HG02943 (cell line): ENCODE results near the gene MLPH.

ENCODE experiments used
- ATAC-seq: cut with Tn5 transposase; IDR thresholded peaks from one replicate; pipeline ENCODE4 v1.9.1; 2021; ENCODE audit warnings: mild to moderate bottlenecking, low read depth, moderate library complexity; ENCODE audit not compliant: unreplicated experiment

The MLPH gene

GRCh38 chr2:237486819-237487448, at the start of gene MLPH:
Gene MLPH (plus strand): TSS chr2:237487251. CDS start chr2:237493427, 6,176 bp downstream.
- no peak for ATAC-seq

GRCh38 chr2:237437566-237437965, 49.5 kb upstream of the MLPH start:
- no peak for ATAC-seq

DNA sequence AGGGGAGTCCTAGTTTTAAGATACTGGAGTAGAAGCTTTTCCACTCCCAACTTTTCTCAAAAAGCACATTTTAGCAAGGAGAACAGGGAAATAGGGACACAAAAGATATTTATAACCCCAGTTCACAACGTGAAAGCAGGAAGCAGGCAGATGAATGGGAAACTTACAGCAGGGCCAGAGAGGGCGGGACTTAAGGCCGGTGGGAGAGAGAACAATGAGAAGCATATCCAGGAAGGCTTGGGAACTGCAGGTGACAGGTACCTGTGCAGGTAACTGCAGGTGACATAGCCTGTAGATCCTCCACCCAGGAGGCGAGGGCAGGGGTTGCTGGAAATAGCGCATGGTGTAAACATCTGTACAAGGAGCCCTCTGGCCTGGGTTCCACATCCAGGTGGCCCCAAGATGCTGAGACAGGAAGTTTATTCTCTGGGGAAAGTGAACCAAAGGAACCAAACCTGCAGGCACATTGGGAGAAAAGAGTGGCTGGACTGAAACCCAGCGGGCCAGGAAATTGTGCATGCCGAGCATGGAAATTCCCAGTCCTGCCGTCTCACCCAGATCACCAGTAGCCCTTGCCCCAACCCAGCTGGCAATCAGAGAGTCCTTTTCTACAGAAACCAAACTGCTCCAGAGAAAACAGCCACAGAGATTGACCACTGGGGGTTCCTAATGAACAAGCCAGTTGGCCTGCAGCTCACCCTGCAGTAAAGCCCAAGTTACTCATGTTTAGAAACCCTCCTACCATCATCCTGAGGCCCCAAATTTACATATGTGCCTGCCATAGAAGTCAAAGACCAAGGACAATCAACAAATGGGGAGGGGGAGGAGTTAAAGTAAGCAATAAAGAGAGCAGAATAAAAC, 48.7 kb upstream of the MLPH start:
- ATAC-seq: no peak

GRCh38 chr2:237440819-237441281, 46.2 kb upstream of the MLPH start:
- ATAC-seq: no peak

- no peak for ATAC-seq
Observed at GRCh38 chr2:237441605-237442274, 45.3 kb upstream of the MLPH start.

DNA sequence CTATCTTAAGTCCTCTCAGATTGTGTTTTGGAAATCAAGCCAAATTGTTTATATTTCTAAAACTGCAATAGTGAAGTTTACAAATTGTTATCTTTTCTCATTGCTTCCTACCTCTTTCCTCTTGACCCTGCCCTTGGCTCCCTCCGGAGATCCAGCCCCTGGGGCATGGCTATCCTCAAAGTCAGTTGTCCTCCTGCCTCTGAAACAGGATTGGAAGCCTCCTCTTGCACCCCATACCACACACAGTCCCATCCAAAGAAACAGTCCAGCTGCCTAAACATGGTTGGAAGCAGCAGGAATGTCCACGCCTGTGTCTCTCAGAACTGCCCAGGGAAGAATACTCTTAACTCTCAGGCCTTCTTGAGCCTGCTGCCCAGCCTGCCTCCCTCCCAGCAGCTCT, 43.0 kb upstream of the MLPH start:
- no peak for ATAC-seq

- no peak for ATAC-seq
Observed at GRCh38 chr2:237445611-237446337, 41.3 kb upstream of the MLPH start.

- no peak for ATAC-seq
Observed at GRCh38 chr2:237446338-237446665, 40.7 kb upstream of the MLPH start.

GRCh38 chr2:237447496-237447895, 39.6 kb upstream of the MLPH start:
- ATAC-seq: no peak

GRCh38 chr2:237448171-237448570, 38.9 kb upstream of the MLPH start:
- ATAC-seq: no peak

DNA sequence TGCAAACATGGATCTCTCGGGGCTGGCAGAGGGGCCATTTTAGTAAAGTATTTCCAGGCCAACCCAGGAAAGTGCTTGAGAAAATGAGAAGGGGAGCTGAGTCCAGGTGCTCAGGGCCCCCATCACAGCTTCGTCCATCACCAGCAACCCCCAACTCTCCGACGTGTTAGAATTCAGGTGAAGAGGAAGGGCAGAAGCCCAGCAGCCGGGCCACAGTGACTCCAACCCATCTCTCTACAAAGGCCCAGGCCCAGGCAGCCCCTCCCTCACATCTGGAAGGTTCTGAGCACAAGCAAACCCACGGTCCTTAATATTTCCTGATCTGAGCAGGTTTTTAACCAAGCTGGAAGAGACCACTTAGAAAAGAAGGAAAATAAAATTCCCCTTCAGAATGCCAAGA, 38.4 kb upstream of the MLPH start:
- no peak for ATAC-seq

DNA sequence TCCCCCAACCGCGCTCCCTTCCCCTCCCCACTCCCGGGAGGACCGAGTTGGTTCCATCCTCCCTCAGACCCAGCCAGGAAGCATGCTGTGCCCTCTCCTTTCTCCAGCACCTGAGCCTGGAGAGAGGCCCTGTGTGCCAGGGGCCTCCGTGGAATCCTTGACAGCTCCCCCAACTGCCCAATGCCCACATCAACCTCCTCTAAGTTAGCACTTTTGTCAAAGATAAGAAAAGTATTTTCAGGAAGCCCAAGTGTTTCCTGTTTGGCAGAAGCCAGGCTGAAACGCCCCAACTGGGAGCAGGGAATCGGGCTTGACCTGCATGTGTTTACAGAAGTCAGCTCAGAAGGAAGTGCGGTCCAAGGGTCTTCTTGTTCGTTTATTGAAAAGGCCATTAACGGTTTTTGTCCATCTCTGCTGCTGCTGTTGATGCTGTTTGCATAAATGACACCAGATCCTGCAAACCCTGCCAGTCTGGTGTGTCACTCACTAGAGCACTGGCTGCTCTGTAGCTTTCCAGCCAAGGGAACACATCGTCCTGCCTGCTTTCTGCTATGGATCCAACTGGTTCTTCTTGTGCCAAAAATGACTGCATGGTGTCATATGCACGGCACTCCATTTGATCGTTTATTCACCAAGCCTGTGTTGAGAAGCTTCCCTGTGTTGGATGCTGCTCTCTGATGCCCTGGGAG, 37.7 kb upstream of the MLPH start:
- ATAC-seq: no peak

GRCh38 chr2:237450108-237450507, 36.9 kb upstream of the MLPH start:
- ATAC-seq: no peak

DNA sequence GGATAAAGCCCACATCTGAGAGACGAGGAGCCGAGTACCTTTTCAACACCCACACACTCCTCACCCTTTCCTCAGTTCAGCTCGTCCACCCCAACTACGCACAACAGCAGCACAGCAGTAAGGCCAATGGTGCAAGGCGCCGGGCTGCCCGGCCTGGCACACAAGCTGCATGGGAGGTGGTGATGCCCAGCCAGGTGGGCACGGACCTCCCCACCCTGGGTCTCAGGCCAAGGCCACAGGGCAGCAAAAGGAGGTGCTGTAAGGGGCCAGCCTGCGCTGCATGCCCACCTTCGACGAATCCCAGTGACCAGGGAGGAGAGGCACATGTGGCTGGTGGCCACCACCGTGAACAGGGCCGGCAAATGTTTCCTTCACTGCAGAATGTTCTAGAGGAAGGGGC, 36.5 kb upstream of the MLPH start:
- no peak for ATAC-seq

DNA sequence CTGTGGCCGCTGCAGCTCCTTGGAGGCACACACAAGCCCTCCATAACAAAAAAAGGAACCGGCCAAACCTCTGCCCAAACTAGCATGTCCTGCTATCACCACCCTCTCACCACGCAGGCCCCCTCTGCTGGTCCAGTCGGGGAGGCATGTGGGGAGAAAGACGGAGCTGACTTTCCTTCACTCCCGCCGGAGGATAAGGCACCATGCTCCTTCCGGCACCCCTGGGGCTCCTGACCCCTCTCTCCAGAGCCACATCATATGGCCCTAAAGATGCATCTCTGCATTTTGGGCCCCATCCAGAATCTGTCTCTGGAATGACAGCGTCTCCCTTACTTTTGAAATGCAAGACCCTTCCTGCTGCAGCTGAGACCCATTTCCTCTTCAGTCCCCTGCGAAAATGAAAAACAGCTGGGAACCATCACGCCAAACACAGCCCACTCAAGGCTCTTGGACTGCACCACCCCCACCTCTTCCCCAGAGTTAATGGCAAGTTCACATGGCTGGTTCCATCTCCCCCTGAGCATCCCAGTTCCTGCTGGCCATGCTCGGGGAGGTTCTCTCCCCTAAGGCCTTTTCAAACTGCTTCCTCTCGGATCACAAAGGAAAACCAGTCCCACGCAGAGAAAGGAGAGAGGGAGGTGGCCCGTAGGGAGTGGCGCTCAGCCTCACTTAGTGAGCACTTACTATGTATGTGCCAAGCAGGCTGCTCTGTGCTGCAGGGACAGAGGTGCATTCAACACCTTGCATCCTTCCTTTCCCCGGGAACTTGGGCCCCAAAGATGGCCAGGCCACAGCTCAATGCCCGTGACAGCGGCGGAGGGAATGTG, 35.2 kb upstream of the MLPH start:
- no peak for ATAC-seq

DNA sequence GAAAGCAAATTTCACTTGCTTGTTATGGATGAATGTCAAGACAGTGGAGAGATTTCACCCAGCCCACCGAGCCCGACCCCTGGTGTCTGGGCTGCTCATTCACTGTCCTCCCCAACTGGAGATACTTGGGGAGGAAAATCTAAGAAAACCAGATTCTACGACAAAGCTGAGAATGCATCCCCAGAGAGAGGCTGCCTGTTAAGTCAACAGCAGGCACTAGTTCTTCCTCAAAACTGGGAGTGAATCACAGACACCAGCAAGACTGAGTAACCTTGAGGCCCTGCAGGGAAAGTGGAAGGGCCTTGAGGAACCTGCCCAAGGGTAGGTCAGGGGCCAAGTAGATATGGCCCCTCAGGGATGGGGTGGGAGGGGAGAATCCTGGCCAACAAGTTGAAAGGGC, 34.2 kb upstream of the MLPH start:
- ATAC-seq: no peak

GRCh38 chr2:237453671-237454070, 33.4 kb upstream of the MLPH start:
- ATAC-seq: no peak

- no peak for ATAC-seq
Observed at GRCh38 chr2:237455764-237456163, 31.3 kb upstream of the MLPH start.

DNA sequence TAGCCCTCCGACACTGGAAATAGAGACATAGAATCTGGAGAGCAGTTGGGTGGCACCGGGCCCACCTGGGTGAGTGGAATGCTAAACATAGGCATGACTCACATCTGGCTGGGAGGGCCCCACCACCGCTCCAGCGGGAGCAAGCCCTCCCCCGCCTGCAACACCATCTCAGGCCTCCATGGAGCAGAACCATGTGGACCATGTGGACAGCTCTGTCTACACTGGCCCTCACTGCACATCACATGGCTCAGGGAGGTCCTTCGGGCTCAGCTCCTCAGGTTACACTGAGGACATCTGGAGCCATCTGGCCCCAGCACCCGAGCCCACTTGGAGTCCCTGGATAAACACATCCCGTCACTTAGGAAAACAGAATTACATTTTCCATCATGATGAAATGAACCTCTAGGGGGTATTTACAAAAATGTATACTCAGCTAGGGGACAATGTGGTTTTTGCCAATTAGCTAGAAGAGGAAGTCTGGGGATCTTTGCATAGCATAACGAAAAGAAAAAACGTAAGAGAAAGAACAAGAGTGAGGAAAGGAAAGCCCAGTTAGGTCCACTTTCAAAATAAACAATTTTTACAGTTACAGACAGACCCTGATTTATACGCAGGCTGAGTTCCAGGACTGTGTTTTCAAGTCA, 30.7 kb upstream of the MLPH start:
- no peak for ATAC-seq
